ENCODE results near the gene EDC4. TPM values are rescaled to one million over a fixed set of nuclear protein-coding genes. Genes with fewer than 3 reads are reported as not detected.

EDC4 gene
- total RNA-seq, 1 donor from 2014 or later: 100 TPM

- DNase-seq (ENCODE audit: low read depth, low spot score): no peak
- no peak for TF ChIP-seq CTCF (conservative IDR thresholded peaks at IDR 0.05)
- no peaks in the 10 kb centered on the region for H3K9me3 Mint-ChIP-seq
- H3K27me3 Mint-ChIP-seq (ENCODE audit: low read depth): no peaks in the 10 kb centered on the region
- H3K36me3 Mint-ChIP-seq (ENCODE audit: low read depth): no peaks in the 10 kb centered on the region
- H3K4me3 Mint-ChIP-seq: no peak overlapping the region
- no peaks in the 10 kb centered on the region for H3K4me1 Mint-ChIP-seq
- H3K27ac Mint-ChIP-seq (ENCODE audit: unreplicated experiment): peak overlapping the region; percentile 81
These were observed 55.3 kb downstream of the EDC4 start for GRCh38 chr16:67928147-67928546.

- Mint-ChIP-seq H3K27ac (ENCODE audit: unreplicated experiment) (no peak overlapping the region), H3K4me1 (no peaks in the 10 kb centered on the region), H3K36me3 (ENCODE audit: low read depth) (no peaks in the 10 kb centered on the region), H3K27me3 (ENCODE audit: low read depth) (no peaks in the 10 kb centered on the region), H3K4me3 (peak overlapping the region; percentile 23), H3K9me3 (no peaks in the 10 kb centered on the region)
- TF ChIP-seq CTCF (conservative IDR thresholded peaks at IDR 0.05): peak; percentile 85
- peak; percentile 69 for DNase-seq (ENCODE audit: low read depth, low spot score)
These were observed 55.9 kb downstream of the EDC4 start for GRCh38 chr16:67928561-67929364.

GRCh38 chr16:67930191-67930590 lies 57.3 kb downstream of the EDC4 start:
- Mint-ChIP-seq H3K4me3 (no peak overlapping the region), H3K27me3 (ENCODE audit: low read depth) (peaks cover 4% of the 10 kb centered on the region), H3K9me3 (no peaks in the 10 kb centered on the region), H3K36me3 (ENCODE audit: low read depth) (no peaks in the 10 kb centered on the region), H3K4me1 (peaks cover 13% of the 10 kb centered on the region), H3K27ac (ENCODE audit: unreplicated experiment) (no peak overlapping the region)
- no peak for DNase-seq (ENCODE audit: low read depth, low spot score)
- no peak for TF ChIP-seq CTCF (conservative IDR thresholded peaks at IDR 0.05)

GRCh38 chr16:67930678-67931211 lies 57.9 kb downstream of the EDC4 start:
- Mint-ChIP-seq H3K9me3 (no peaks in the 10 kb centered on the region), H3K27ac (ENCODE audit: unreplicated experiment) (no peak overlapping the region), H3K4me3 (peak overlapping the region; percentile 76), H3K36me3 (ENCODE audit: low read depth) (peaks cover 2% of the 10 kb centered on the region), H3K4me1 (peaks cover 19% of the 10 kb centered on the region), H3K27me3 (ENCODE audit: low read depth) (peaks cover 6% of the 10 kb centered on the region)
- no peak for TF ChIP-seq CTCF (conservative IDR thresholded peaks at IDR 0.05)
- DNase-seq (ENCODE audit: low read depth, low spot score): no peak

Other genes with a start within 250 kb of the EDC4 start
- gene CARMIL2, start 227.9 kb upstream of the EDC4 start, total RNA-seq: 2.0 and 3.5 TPM in 2 replicates
- 39.3 and 39.8 TPM in 2 replicates for gene ACD, start 212.8 kb upstream of the EDC4 start, total RNA-seq
- gene PARD6A, start 212.1 kb upstream of the EDC4 start, total RNA-seq: 7.5 and 8.3 TPM in 2 replicates
- 23.3 and 24.5 TPM in 2 replicates for gene ENKD1, start 206.3 kb upstream of the EDC4 start, total RNA-seq
- 1.7 and 2.0 TPM in 2 replicates for gene C16orf86, start 206.2 kb upstream of the EDC4 start, total RNA-seq
- gene GFOD2, start 153.7 kb upstream of the EDC4 start, total RNA-seq: 33.8 and 34.3 TPM in 2 replicates
- 21.7 and 22.1 TPM in 2 replicates for gene RANBP10, start 66.5 kb upstream of the EDC4 start, total RNA-seq
- 6.6 and 7.5 TPM in 2 replicates for gene TSNAXIP1, start 66.2 kb upstream of the EDC4 start, total RNA-seq
- 46.2 and 46.7 TPM in 2 replicates for gene THAP11, start 30.7 kb upstream of the EDC4 start, total RNA-seq
- gene NUTF2, start 26.1 kb upstream of the EDC4 start, total RNA-seq: 185 and 191 TPM in 2 replicates
- gene CENPT, start 25.4 kb upstream of the EDC4 start, total RNA-seq: 78.2 and 83.5 TPM in 2 replicates
- gene NRN1L, start 11.8 kb downstream of the EDC4 start, total RNA-seq: 1.0 TPM in 1 of 2 replicates, not detected in the other
- 39.0 and 41.5 TPM in 2 replicates for gene PSKH1, start 20.2 kb downstream of the EDC4 start, total RNA-seq
- gene CTRL, start 58.8 kb downstream of the EDC4 start, total RNA-seq: 2.5 and 3.0 TPM in 2 replicates
- 22.4 and 22.5 TPM in 2 replicates for gene PSMB10, start 63.8 kb downstream of the EDC4 start, total RNA-seq
- gene LCAT, start 71.1 kb downstream of the EDC4 start, total RNA-seq: 16.6 and 17.6 TPM in 2 replicates
- gene SLC12A4, start 95.6 kb downstream of the EDC4 start, total RNA-seq: 36.0 and 36.8 TPM in 2 replicates
- gene DPEP3, start 107.4 kb downstream of the EDC4 start, total RNA-seq: not detected in 2 replicates
- gene DPEP2, start 126.4 kb downstream of the EDC4 start, total RNA-seq: not detected in 2 replicates
- not detected in 2 replicates for gene DPEP2NB, start 142.9 kb downstream of the EDC4 start, total RNA-seq
- gene DDX28, start 150.2 kb downstream of the EDC4 start, total RNA-seq: 12.5 and 13.3 TPM in 2 replicates
- gene DUS2, start 150.2 kb downstream of the EDC4 start, total RNA-seq: 26.6 and 28.4 TPM in 2 replicates
- gene NFATC3, start 212.3 kb downstream of the EDC4 start, total RNA-seq: 64.9 and 71.7 TPM in 2 replicates